HUDEP-2 (cell line): ENCODE results near the gene FAM83G.

Source experiments
- DNase-seq, 76 experiments: peaks; one replicate each; lab custom pipeline; 2025; ENCODE audit not compliant: unreplicated experiment in 76 of 76; lab: John Stamatoyannopoulos, UW

FAM83G gene

DNA sequence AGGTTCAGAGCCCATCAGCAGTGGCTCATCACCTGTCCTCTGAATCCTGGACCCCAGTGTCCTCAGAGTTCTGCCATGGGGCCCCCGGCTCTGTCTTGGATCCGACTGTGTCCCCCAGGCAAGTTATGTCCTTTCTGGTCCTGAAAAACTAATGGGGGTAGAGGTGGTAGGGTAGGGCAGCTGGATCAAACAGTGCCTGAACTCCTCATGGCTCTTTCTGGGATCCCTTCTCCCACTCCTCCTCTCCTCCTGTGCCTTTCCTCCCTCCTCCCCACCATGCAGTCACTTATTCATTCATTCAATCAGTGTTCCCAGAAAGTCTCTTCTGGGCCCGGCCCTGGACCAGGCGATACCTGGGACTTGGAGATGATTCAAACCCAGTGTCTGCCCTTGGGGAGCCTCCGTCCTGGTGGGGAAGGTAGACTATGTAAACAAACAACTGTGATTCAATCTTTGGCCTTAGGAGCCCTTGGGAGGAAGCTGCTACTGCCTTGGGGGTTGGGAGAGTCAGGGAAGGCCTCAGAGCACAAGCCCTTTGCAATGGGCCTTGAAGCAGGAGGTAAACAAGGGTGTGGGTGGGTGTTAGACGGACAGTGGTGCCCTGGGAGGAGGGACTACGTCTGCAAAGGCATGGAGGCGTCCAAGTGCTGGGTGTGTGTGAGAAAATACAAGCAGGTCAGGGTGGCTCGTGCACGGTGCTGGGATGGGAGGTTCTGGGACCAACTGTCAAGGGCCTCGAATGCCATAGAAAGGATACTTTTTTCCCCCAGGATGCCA is 6.4 kb upstream of the FAM83G start:
- DNase-seq, result no peak

DNA sequence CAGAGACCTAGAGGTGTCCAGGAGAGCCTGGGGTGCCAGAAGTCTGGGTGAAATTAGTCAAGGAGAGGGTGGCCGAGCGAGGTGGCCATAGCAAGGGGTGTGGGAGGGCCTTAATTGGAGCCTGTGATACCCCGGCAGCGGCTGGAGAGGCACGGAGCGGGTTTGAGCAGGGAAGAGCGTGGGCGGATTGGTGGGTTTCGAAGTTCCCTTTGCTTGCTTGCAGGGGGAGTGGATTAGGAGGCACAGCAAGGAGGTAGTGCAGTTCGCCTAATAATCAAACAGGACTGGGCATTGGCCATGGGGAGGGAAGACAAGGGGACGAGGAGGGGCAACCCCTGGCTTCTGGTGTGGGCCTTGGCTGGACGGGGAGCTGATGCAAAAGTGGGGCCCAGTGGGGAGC is 5.4 kb upstream of the FAM83G start:
- DNase-seq, result no peak

DNA sequence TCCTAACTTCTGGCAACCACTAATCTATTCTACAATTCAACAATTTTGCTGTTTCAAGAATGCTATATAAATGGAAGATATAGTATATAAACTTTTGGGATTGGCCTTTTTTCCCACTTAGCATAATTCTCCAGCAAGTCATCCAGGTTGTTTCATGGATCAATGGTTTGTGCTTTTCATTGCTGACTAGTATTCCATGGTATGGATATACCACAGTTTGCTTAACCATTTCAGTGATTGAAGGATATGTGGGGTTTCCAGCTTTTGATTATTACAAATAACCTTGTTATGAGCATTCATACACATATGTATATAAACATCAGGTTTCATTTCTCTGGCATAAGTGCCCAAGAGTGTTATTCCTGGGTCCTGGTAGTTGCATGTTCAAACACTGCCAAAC is 2.1 kb upstream of the FAM83G start:
- no peak for DNase-seq

DNA sequence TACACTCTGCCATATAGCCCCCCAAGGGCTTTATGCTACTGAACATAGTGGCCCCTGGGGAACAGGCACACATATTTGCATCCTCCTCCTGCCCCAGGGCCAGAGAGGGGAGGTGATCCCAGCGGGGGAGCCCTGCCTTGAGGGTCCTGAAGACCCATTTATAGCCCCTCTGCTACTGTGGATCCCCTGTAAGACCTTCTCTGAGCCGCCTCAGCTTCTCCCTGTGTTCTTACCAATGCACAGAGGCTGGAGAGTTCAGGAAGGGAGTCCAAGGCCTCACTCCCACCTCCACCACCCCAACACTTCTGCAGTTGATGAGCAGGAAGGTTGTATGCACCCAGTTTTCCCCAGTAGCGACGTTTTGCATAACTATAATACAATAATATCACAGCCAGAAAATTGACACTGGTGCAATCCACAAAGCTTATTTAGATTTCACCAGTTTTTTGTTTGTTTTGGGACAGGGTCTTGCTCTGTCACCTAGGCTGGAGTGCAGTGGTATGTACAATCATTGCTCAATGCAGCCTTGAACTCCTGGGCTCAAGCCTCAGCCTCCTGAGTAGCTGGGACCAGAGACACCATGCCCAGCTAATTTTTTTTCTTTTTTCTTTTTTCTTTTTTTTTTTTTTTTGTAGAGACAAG is 1.3 kb upstream of the FAM83G start:
- no peak for DNase-seq

DNA sequence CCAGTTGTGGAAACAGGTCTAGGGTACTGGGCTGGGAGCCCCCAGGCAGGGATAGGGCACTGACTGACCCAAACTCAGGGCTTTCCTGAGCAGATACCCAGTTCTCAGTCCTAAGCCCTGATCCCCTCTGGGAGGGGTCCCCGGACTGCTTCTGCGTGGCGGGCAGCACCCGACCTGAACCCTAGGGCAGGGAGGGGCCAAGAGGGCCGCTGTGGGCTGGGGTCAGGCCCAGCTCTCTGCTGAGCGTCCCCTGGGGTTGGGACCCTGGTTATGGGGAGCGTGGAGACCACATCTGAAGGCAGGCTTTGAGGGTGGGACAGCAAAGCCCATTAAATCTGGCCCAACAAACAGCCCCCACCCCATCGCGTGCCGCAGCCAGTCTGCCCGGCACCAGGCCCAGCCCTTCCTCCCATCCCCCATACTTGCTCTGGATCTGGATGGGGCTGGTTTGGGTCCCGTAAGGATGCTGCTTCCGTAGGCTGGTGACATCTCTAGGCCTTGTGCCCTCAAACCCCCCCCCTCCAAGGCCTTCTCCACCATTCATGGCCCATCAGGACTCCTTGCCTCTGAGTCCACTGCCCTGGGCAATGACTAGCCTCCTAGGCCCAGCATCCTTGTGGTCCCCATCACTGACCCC is 691 bp upstream of the FAM83G start:
- DNase-seq, result no peak

DNA sequence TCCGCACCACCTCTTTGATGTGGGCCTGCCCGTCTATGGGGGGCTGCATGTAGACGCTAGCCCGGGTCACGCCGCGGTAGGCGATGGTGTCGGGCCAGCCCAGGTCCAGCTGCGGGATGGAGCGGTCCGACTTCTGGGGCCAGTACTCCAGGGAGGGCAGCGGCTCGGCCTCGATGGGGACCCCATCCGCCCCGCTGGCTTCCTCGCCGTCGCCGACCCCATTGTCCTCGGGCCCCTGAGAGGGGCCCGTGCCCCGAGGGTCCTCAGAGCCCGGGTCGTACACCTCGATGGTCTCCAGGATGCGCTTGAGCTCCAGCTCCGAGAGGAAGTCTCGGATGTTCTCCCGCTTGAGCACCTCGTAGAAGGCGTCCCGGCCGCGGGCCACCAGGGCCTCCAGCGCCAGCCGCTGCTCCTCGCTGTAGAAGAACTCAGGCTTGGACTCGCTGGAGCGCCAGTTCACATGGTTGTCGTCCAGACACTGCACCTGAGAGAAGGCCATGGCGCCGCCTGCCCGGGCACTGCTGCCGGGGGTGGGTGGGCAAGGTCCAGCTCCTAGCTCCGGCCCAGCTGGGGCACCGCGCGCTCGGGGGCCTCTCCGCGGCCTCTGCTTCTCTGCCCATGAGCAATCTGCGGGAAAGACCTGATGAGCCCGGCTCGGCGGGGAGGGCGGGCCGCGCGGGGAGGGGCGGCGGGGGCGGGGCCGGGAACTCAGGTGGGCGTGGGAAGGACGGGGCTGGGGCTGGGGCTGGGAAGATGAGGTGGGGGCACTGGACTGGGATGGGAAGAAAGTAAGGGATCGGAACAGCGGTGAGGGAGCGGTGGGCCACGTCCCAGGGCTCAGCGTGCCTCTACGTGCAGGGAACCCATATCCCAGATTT is 782 bp downstream of the FAM83G start:
- peak in 1 of 76 experiments; percentile 9 for DNase-seq

DNA sequence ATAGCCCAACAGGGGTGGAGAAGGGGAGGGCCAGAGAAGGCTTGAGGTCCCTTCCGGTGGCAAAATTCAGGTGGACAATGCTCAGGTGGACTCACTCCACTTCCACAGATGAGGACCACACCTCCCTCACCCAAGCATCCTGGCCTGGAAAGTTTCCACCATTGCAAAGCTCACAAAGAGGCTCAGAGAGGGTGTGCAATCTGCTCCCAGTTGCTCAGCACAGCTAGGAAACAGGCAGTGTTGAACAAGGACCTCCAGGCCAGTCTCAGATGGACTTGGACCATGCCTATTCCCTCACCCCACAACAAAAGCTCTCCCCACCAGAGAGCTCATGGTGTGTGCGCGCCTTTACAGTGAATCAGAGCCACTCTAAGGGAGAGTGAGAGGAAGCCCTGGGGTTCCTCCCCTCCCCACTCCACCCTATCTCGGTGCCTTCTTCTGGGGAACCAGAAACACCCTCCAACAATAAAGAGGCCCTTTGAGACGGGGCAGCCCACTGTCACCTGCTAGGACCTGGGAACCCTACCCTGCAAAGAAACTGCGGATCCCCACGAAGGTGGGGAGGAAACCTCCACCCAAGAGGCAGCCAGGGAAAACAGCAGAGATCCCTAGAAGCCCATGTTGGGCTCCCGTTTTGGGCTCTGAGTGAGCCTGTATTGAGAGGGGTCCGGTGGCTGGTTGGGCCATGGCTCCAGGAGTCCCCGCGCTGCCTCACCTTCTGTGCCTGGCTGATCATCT is 1.6 kb downstream of the FAM83G start:
- no peak for DNase-seq

DNA sequence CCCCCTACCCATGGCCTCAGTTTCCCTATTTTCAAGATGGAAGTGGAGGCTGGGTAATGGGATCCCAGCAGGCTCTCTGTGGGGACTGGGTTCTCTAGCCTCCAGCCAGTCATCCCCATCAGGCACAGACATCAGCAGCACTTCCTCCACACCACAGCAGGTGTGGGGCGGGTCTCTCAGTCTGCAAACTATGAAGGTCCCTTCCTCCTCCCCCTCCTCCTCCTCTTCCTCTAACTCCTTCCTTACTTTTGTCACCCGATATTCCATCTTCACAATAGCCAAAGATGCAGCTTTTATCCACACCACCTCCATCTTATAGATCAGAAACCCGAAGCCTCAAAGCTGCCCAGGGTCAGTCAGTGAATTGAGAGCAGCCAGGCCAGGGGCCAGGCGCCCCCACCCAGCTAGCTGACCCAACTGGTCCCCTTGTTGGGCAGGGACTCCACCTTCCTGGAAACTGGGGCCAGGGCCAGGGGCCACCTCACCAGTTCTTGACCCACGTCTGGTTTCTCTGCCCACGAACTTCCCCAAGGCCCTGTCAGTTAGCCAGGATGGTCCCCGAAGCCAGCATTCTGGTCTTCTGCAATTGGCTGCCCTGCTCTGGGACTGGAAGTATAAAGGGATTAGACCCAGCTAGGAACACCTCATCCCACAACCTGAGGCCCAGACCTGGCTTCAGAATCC is 2.5 kb downstream of the FAM83G start:
- DNase-seq, result no peak

DNA sequence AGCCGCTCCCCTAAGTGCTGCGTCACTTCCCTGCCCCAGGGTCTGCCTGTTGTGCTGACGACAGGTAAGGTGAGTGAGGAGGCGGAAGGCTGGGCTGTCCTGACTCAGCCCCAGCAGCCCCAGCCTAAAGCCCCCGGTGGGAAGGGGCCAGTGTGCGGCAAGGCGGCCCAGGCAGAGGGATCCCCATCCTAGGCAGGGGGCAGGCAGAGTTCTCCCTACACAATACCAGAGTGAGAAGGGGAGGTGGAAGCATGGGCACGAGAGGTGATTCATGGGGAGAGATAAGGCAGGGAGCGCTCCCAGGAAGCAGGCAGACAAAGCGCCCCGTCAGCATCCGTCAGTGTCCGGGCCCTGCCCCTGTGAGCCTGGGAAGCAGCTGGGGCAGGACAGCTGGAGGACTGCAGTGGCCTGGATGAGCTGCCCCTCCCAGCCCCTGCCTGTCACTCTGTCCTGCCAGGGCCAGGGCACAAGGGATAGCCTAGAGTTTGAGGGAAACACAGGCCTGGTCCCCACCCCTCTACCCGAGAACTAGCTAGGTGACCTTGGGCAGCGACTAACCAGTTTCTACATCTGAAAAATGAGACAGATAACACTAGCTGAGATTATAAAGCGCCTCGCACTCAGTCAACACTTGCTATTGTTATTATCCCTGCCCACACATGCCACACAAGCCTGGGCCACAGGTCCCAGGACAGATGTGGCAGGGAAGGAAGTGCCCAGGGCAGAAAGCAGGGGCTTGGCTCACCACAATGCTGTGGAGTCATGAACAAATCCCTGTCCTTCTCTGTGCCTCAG is 3.8 kb downstream of the FAM83G start:
- DNase-seq, result no peak

DNA sequence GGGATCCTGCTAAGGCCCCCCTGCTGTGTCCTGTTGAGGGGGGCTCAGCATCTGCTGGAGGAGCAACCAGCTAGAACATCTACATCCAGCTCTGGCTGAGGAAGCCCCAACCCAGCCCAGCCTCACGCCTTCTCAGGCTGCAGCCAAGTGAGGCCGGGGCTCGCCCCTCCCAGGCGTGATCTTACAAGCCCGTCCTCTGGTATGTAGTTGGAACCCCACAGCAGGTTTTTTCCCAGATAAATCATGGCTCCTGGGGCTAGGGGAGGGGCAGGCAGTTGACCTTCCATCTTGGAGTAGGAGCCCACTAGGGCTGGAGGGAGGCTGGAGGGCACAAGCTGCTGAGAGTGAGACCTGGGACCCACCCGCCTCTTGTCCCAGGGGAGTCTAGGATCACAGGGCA is 4.7 kb downstream of the FAM83G start:
- DNase-seq, result no peak

DNA sequence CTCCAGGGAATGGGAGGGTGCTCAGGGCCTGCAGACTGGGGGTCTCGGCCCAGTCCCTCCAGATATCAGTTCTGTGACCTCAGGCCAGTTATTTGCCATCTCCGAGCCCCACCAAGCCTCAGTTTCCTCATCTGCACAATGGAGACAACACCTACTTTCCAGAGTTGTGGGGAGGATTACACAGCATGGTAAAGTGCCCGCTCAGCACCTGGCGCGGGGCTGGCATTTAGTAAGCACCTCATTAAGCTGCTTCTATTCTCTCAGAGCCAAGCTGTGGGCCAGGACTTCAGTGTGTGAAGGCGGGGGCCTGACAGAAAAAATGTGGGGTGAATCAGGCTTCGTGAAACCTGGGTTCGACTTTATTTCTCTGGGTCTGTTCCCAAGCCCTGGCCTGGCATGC is 5.2 kb downstream of the FAM83G start:
- DNase-seq, result no peak

DNA sequence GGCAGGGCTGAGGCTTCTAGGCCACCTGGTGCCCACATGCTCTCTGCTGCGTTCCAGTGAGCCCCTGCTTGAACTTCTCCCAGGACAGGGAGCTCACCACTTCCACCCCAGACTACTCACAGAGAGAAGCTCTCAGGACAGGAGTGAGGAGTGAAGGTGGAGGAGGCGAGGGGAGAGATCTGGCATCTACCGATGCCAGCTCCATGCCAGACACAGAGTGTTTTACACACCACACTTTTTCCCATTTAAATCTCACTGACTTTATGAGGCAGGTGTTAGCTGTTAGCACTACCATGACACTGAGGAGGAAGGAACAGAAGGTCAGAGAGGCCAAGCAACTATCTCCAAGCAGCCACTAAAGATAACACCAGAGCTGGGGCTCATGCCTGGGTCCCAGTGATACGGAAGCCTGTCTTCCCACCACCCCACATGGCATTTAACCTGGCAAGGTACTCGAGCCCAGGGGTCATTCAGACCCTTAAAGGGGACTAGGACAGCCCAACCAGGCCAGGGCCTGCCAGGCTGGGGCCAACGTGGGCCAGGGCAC is 6.8 kb downstream of the FAM83G start:
- DNase-seq, result peak in 39 of 76 experiments; percentile 3 to 64 (median 27)

DNA sequence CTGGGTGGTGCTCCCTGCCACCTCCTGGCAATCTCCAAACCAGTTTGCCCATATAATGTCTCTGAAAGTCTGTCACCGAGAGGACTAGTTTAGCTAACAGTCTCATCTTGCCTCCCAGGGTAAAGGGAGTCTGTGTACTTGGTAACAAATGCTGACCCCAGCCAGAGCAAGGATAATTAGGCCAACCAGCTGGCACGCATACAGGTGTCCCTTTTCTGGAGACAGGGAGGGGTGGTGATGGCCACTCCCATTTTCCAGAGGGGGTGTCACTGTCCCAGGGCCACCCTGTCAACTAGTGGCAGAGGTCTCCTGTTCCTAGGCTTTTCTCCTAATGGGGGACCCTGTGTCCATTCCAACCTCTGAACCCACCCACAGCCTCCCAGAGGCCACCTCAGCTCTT is 8.1 kb downstream of the FAM83G start:
- no peak for DNase-seq

DNA sequence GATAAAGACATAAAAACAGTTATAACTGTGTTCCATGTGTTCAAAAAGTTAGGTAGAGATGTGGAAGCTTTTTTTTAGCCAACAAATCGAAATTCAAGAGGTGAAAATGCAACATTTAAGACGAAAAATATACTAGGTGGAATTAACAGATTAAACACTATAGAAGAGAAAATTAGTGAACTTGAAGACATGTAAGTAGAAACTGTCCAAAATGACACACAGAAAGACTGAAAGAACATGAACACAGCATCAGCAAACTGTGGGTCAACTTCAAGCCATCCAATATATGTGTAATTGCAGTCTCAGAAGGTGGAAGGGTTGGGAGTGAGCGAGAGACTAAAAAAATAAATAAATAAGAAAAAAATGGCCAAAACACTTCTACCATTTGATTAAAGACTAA is 9.3 kb downstream of the FAM83G start:
- DNase-seq, result no peak

DNA sequence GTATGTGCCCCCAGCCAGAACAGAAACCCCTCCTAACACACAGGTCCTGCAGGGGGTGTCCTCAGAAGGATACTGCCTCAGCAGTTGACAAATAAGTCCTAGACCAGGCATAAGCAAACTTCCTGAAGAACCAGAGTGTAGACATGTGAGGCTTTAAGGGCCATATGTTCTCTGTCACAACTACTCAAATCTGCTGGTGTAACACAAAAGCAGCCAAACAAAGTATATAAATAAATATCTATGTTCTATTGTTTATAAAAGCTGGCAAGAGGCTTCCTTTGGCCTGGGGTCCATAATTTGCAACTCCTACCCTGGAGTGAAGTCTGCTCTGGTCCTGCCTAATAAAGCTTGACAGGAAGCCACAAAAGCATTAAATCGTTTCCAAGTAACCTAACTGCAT is 9.9 kb downstream of the FAM83G start:
- DNase-seq, result no peak

DNA sequence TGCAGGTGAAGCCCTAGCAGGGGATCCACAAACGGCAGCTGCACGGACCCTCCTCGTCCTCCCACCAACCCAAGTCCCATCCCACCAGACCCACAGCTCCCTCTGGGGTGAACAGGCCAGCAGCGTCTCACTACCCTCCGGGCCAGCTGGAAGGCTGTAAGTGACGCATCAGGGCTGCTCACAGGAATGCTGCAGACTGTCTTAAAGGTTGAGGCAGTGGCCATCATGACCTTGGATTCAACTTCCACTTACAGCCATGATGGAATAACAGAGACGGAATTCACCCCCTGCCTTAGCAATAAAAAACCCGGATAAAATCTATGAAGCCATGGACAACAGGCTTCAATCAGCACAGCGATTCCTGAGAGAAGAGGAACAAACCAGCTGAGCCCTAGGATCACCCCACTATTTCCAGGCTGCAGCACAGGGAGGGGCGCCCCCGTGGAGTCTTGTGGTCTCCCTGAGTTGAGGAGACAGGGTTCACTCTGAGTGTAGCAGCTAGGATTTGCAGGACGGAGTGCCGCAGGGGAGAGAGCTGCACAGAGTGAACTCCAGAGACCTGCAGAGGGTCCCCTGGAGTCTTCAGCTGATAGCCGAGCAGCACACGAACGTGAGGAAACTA is 10.5 kb downstream of the FAM83G start:
- no peak for DNase-seq

DNA sequence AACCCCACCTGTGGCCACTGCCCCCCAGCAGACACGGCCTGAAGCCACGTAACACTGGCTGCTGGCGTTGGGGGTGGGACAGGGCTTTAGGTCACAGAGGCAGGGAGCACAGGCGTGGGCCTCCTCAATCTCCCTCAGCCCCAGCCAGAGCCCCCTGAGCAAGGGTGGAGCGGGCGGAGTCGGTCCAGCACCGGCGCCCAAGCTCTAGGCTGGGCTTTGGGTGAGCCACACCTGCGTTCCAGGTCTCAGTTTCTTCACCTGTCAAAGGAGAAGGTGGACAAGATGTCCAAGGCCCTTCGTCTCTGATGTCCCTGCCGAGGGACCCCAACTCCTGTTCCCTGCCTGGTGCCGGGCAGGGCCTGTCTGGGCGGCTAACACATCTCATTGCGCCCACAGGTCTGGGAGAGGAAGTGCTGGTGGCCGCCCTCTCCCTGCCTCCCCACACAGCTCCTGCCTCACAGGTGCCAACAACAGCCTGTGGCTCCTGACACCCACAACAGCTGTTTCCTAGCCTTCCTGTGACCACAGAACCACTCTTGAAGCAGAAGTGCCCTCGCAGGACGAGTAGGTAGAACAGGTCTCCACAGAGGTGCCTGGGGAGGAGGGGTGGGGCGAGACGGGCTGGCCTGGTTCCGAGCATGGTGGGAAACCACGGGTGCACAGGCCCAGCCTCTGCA is 12.0 kb downstream of the FAM83G start:
- DNase-seq, result no peak
